ENCODE data around the gene GNAT2. TPM values are rescaled to one million over a fixed set of nuclear protein-coding genes. Genes with fewer than 3 reads are reported as not detected.

Gene GNAT2
- total and polyA plus RNA-seq, 2 donors (not counting 3 experiments of a cell fraction or from before 2014, with no cell fraction given), result not detected

- Histone ChIP-seq H3K4me2 (ENCODE audit: insufficient read depth, low read length) (no peak overlapping the region), H3K9ac (replicated peaks; ENCODE audit: extremely low read depth, insufficient read depth, low read length) (no peak overlapping the region), H4K20me1 (replicated peaks; ENCODE audit: control insufficient read depth, extremely low read depth, insufficient read depth, low read length) (no peaks in the 10 kb centered on the region), H3K79me2 (ENCODE audit: control insufficient read depth, insufficient read depth, low read length) (no peaks in the 10 kb centered on the region), H3K27ac (ENCODE audit: insufficient read depth, low read depth, low read length) (no peak overlapping the region), H3K36me3 (ENCODE audit: control insufficient read depth in 2 of 2, extremely low read depth in 1 of 2, insufficient read depth in 2 of 2, low read length in 2 of 2) (no peaks in the 10 kb centered on the region), H3K9me3 (replicated peaks; ENCODE audit: control insufficient read depth, insufficient read depth, low read length) (no peaks in the 10 kb centered on the region), H2AFZ (ENCODE audit: low read depth, low read length) (no peak overlapping the region), H3K9me1 (replicated peaks; ENCODE audit: control insufficient read depth, extremely low read depth, insufficient read depth, low read length) (no peaks in the 10 kb centered on the region), H3K4me3 (replicated peaks in 1 of 3; ENCODE audit: insufficient read depth in 1 of 3, low read depth in 1 of 3, low read length in 3 of 3) (no peak overlapping the region), H3K4me1 (ENCODE audit: control insufficient read depth, extremely low read depth, insufficient read depth, low read length) (no peaks in the 10 kb centered on the region), H3K27me3 (ENCODE audit: control insufficient read depth in 2 of 2, insufficient read depth in 2 of 2, low read length in 2 of 2) (no peaks in the 10 kb centered on the region)
- no peak for DNase-seq (ENCODE audit: low read depth, low spot score)
- intact Hi-C loops (cut with micrococcal nuclease), result loop anchor here (1.0 to 5.0 kb wide), 3 partner anchors 131 to 342 kb away; partner anchors contain the start of gene AHCYL1
- ChIA-PET CTCF (interaction anchor here (0.7 to 2.2 kb wide), 3 partner anchors 129 to 134 kb away, joined by 3 to 11 read pairs (median 10); no protein-coding TSS in a partner anchor), POLR2A (no interaction called here)
- FAIRE-seq, result no peak
- dilution Hi-C loops (cut with MboI; ENCODE audit: extremely low pct_ligation_motif_present, low sequenced_read_pairs), result no loop called here
- no TSS peak for BruUV-seq (replicated peaks)
- no peak for TF ChIP-seq MYC (IDR thresholded peaks at IDR 0.05; ENCODE audit: low read depth, low read length)
- TF ChIP-seq POLR2AphosphoS5 (IDR thresholded peaks at IDR 0.05; ENCODE audit: insufficient read depth, low read depth, low read length), result no peak
- TF ChIP-seq CTCF (IDR thresholded peaks at IDR 0.05; ENCODE audit: extremely low read depth in 1 of 2, insufficient read depth in 1 of 2, low read depth in 1 of 2, low read length in 2 of 2), result no peak
- no peak for TF ChIP-seq FOS (IDR thresholded peaks at IDR 0.05; ENCODE audit: borderline replicate concordance, insufficient read depth, low read length)
- no peak for TF ChIP-seq EZH2 (IDR thresholded peaks at IDR 0.05; ENCODE audit: borderline replicate concordance, low read depth, low read length, severe bottlenecking)
- TF ChIP-seq MAX (IDR thresholded peaks at IDR 0.05; ENCODE audit: insufficient read depth, insufficient read length), result no peak
- TF ChIP-seq JUN (IDR thresholded peaks at IDR 0.05; ENCODE audit: borderline replicate concordance, insufficient read depth, insufficient read length, low read depth), result no peak
- TF ChIP-seq GATA2 (IDR thresholded peaks at IDR 0.05; ENCODE audit: insufficient read depth, insufficient read length, low read depth, low read length), result no peak
- TF ChIP-seq POLR2A (IDR thresholded peaks at IDR 0.05; ENCODE audit: low read depth, low read length), result no peak
Observed at GRCh38 chr1:109642626-109643025, 23.2 kb upstream of the GNAT2 start.

All from endothelial cell of umbilical vein (primary cell).